Left ventricle myocardium inferior (tissue), 1 donor: ENCODE results near the gene TMPRSS4. TPM values are rescaled to one million over a fixed set of nuclear protein-coding genes. Genes with fewer than 3 reads are reported as not detected.
A peak's percentile ranks its signal among the peaks of the same experiment; 100 is the strongest.
"Not testable (repeated sequence)": the region's sequence is repeated elsewhere in the genome, so short reads cannot be mapped to it uniquely, and the experiment has no call there.

ENCODE experiments used
- DNase-seq: peaks from one replicate; pipeline ENCODE4 v3.0.0-alpha.2; 2020
- H3K27ac ChIP-seq: fragments of 200-600 bp; replicated peaks from 2 replicates; pipeline ENCODE4 v1.8.0; 2021
- H3K27me3 ChIP-seq: fragments of 200-600 bp; 2 replicates; pipeline ENCODE4 v1.8.0; 2021; ENCODE audit warnings: low read depth
- H3K36me3 ChIP-seq: fragments of 200-600 bp; 2 replicates; pipeline ENCODE4 v1.8.0; 2021
- H3K4me1 ChIP-seq: fragments of 200-600 bp; 2 replicates; pipeline ENCODE4 v1.8.0; 2021
- H3K4me3 ChIP-seq: fragments of 200-600 bp; 2 replicates; pipeline ENCODE4 v1.8.0; 2021; ENCODE audit warnings: mild to moderate bottlenecking, moderate library complexity
- H3K9me3 ChIP-seq: fragments of 200-600 bp; replicated peaks from 2 replicates; pipeline ENCODE4 v1.8.0; 2021
- CTCF ChIP-seq: fragments of 200-600 bp; IDR thresholded peaks from 2 replicates; pipeline ENCODE4 v1.8.0; 2021; ENCODE audit warnings: antibody characterized with exemption, mild to moderate bottlenecking, borderline replicate concordance
- intact Hi-C: fragments of 100-400 bp; cut with micrococcal nuclease; formaldehyde crosslinking; loops from one replicate; pipeline ENCODE4 v1.11.0; 2022
- total RNA-seq: library from RNA; stranded (reverse); fragmentation: NEBNext Ultra II Directional; extraction: Animal tissue kit (Norgen Biotek cat#: 25700); gene quantifications from one replicate; pipeline ENCODE4 v1.2.1, GENCODE V29; 2021
- donor health status: DM: no; HTN: yes; CAD: no; lungs with severe emphysema.

The TMPRSS4 gene
- total RNA-seq, 1 donor from 2014 or later = 0.30 TPM

- DNase-seq = no peak
- Histone ChIP-seq H3K36me3 (no peaks in the 10 kb centered on the region), H3K9me3 (no peaks in the 10 kb centered on the region), H3K27me3 (no peaks in the 10 kb centered on the region), H3K4me3 (no peak overlapping the region), H3K27ac (no peak overlapping the region), H3K4me1 (peaks cover 18% of the 10 kb centered on the region)
- intact Hi-C loops = loop anchor here (10.0 kb wide), 1 partner anchor 254 kb away; no protein-coding TSS in a partner anchor
- no peak for TF ChIP-seq CTCF
Observed at GRCh38 chr11:118058311-118059245, 18.3 kb upstream of the TMPRSS4 start.

- H3K27ac ChIP-seq = no peak overlapping the region
- TF ChIP-seq CTCF = no peak
- H3K4me3 ChIP-seq = no peak overlapping the region
- no peak for DNase-seq
- intact Hi-C loops = loop anchor here (10.0 kb wide), 1 partner anchor 255 kb away; no protein-coding TSS in a partner anchor
- H3K36me3 ChIP-seq = no peaks in the 10 kb centered on the region
- H3K27me3 ChIP-seq = no peaks in the 10 kb centered on the region
- H3K9me3 ChIP-seq = no peaks in the 10 kb centered on the region
- peaks cover 18% of the 10 kb centered on the region for H3K4me1 ChIP-seq
Observed at GRCh38 chr11:118059246-118059940, 17.5 kb upstream of the TMPRSS4 start.

GRCh38 chr11:118060081-118060661, 16.7 kb upstream of the TMPRSS4 start:
- intact Hi-C loops = no loop called here
- no peak overlapping the region for H3K27ac ChIP-seq

GRCh38 chr11:118060869-118061268, 16.0 kb upstream of the TMPRSS4 start:
- Histone ChIP-seq H3K27me3 (no peaks in the 10 kb centered on the region), H3K4me3 (no peak overlapping the region), H3K36me3 (no peaks in the 10 kb centered on the region), H3K9me3 (no peaks in the 10 kb centered on the region), H3K4me1 (peaks cover 18% of the 10 kb centered on the region), H3K27ac (no peak overlapping the region)
- intact Hi-C loops = no loop called here
- TF ChIP-seq CTCF = no peak
- peak; percentile 34 for DNase-seq

More at GRCh38 chr11:118060081-118060661, 16.7 kb upstream of the TMPRSS4 start:
- no peaks in the 10 kb centered on the region for H3K36me3 ChIP-seq
- no peaks in the 10 kb centered on the region for H3K27me3 ChIP-seq
- H3K4me1 ChIP-seq = peaks cover 18% of the 10 kb centered on the region
- DNase-seq = no peak
- no peak for TF ChIP-seq CTCF
- no peaks in the 10 kb centered on the region for H3K9me3 ChIP-seq
- no peak overlapping the region for H3K4me3 ChIP-seq

- TF ChIP-seq CTCF = no peak
- no peak for DNase-seq
- H3K9me3 ChIP-seq = no peaks in the 10 kb centered on the region
- H3K27ac ChIP-seq = no peak overlapping the region
- intact Hi-C loops = no loop called here
- no peak overlapping the region for H3K4me3 ChIP-seq
- no peaks in the 10 kb centered on the region for H3K36me3 ChIP-seq
- peaks cover 18% of the 10 kb centered on the region for H3K4me1 ChIP-seq
- no peaks in the 10 kb centered on the region for H3K27me3 ChIP-seq
Observed at GRCh38 chr11:118061586-118062125, 15.2 kb upstream of the TMPRSS4 start.

- intact Hi-C loops, H3K9me3 ChIP-seq, H3K4me3 ChIP-seq, H3K27me3 ChIP-seq, H3K27ac ChIP-seq, DNase-seq, H3K36me3 ChIP-seq: not testable (repeated sequence)
- peaks cover 18% of the 10 kb centered on the region for H3K4me1 ChIP-seq
Observed at GRCh38 chr11:118062181-118062580, 14.7 kb upstream of the TMPRSS4 start.

- H3K36me3 ChIP-seq, intact Hi-C loops, H3K27ac ChIP-seq, H3K9me3 ChIP-seq, H3K4me3 ChIP-seq, H3K27me3 ChIP-seq, DNase-seq: not testable (repeated sequence)
- H3K4me1 ChIP-seq = peaks cover 18% of the 10 kb centered on the region
Observed at GRCh38 chr11:118062631-118063030, 14.2 kb upstream of the TMPRSS4 start.
